ENCODE measurements around the gene PON3. TPM values are rescaled to one million over a fixed set of nuclear protein-coding genes. Genes with fewer than 3 reads are reported as not detected.

PON3 gene
- total and polyA plus RNA-seq, 2 of the 8 experiments (the other 6 are each of a cell fraction or from before 2014, with no cell fraction given), result not detected

DNA sequence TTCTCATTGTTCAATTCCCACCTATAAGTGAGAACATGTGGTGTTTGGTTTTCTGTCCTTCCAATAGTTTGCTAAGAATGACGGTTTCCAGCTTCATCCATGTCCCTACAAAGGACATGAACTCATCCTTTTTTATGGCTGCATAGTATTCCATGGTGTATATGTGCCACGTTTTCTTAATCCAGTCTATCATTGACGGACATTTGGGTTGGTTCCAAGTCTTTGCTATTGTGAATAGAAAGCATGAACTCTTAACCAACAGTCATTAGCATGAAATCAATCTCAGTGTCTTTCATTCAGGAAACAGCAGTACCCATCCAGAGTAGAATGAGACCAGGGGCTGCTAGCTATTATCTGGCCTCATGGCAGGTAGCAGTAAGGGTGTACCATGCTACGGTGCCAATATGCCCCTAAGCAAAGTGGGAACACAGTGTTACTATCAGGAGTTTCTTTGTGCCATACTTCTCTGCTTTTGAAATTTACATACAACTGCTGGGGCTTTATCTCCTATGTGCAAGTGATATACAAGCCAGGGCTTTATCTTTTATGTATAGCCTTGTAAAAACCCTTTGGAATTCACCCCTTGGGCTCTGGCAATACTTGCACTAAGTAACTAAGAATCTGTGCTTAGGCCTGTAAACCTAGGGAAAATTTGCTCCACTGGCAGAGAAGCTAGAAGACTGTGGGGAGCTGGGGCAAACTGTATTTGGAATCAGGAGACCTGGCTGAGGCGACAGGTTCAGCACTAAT lies 33.2 kb upstream of the PON3 start (continued):
- TF ChIP-seq HDAC2 (IDR thresholded peaks at IDR 0.05; ENCODE audit: borderline replicate concordance in 1 of 2, low read depth in 2 of 2, low read length in 2 of 2), result no peak
- TF ChIP-seq KDM1A (IDR thresholded peaks at IDR 0.05; ENCODE audit: borderline replicate concordance, low read length), result no peak
- no peak for TF ChIP-seq SP1 (IDR thresholded peaks at IDR 0.05; ENCODE audit: low read depth, low read length)
